Peyer's patch (tissue), 4 donors: ENCODE results near the gene L2HGDH.

ENCODE experiments used
- CTCF ChIP-seq, 6 experiments: fragments of 450-650 bp in 4 of 6; fragments of 200-600 bp in 2 of 6; sonication (generic) in 1 of 6; IDR thresholded peaks; one replicate each; pipeline ENCODE4 v1.5.1; 2017 to 2019; ENCODE audit warnings: antibody characterized with exemption in 6 of 6, mild to moderate bottlenecking in 3 of 6, moderate library complexity in 1 of 6
- POLR2A ChIP-seq, 2 donors: fragments of 450-650 bp; IDR thresholded peaks; one replicate each; pipeline ENCODE4 v1.5.1; 2017; ENCODE audit warnings: antibody characterized with exemption in 2 of 2, mild to moderate bottlenecking in 2 of 2, moderate library complexity in 2 of 2

- TF ChIP-seq CTCF (IDR thresholded peaks at IDR 0.05) = peak in 3 of 6 experiments; percentile 12 to 29 (median 16)
- TF ChIP-seq POLR2A (IDR thresholded peaks at IDR 0.05) = peak; percentile 87 to 89
These were observed 80.4 kb downstream of the L2HGDH start, which contains the start of gene SOS2 for GRCh38 chr14:50231475-50232275.
